Activated T-cell treated with anti-CD3 and anti-CD28 coated beads for 4 hours (primary cell): Measurements from ENCODE around the gene OR10J4.
"Not testable (repeated sequence)": the region's sequence is repeated elsewhere in the genome, so short reads cannot be mapped to it uniquely, and the experiment has no call there.

Experiments used
- DNase-seq: peaks from one replicate; pipeline ENCODE4 v3.0.0-alpha.2; 2020

Gene OR10J4

GRCh38 chr1:159431904-159432303 is at the start of gene OR10J4:
OR10J4 (plus strand) TSS chr1:159432204.
- DNase-seq, result no peak

- DNase-seq, result no peak
Observed at GRCh38 chr1:159406821-159407220, 25.2 kb upstream of the OR10J4 start.

- no peak for DNase-seq
Observed at GRCh38 chr1:159408862-159409400, 23.1 kb upstream of the OR10J4 start.

GRCh38 chr1:159421821-159422220 is 10.2 kb upstream of the OR10J4 start:
- DNase-seq, result no peak

- no peak for DNase-seq
Observed at GRCh38 chr1:159428536-159428935, 3.5 kb upstream of the OR10J4 start.

- DNase-seq, result no peak
Observed at GRCh38 chr1:159429074-159429861, 2.7 kb upstream of the OR10J4 start.

- DNase-seq, result no peak
Observed at GRCh38 chr1:159430985-159431384, 1.0 kb upstream of the OR10J4 start.

- no peak for DNase-seq
Observed at GRCh38 chr1:159436469-159436868, 4.5 kb downstream of the OR10J4 start.

- DNase-seq, result no peak
Observed at GRCh38 chr1:159439422-159439821, 7.4 kb downstream of the OR10J4 start, which contains the start of gene OR10J1. OR10J1 (plus strand) TSS chr1:159439722; CDS start chr1:159439792, 70 bp downstream.

GRCh38 chr1:159441360-159441759 is 9.4 kb downstream of the OR10J4 start:
- DNase-seq, result no peak

- DNase-seq, result no peak
Observed at GRCh38 chr1:159442428-159442827, 10.4 kb downstream of the OR10J4 start.

GRCh38 chr1:159443066-159443750 is 11.2 kb downstream of the OR10J4 start:
- DNase-seq, result no peak

GRCh38 chr1:159444511-159444910 is 12.5 kb downstream of the OR10J4 start:
- no peak for DNase-seq

GRCh38 chr1:159448181-159448580 is 16.2 kb downstream of the OR10J4 start:
- DNase-seq, result no peak

- DNase-seq, result not testable (repeated sequence)
Observed at GRCh38 chr1:159449605-159450004, 17.6 kb downstream of the OR10J4 start.

GRCh38 chr1:159459551-159459950 is 27.5 kb downstream of the OR10J4 start:
- DNase-seq, result no peak

- no peak for DNase-seq
Observed at GRCh38 chr1:159465191-159465603, 33.2 kb downstream of the OR10J4 start.

- no peak for DNase-seq
Observed at GRCh38 chr1:159468321-159468720, 36.3 kb downstream of the OR10J4 start.

GRCh38 chr1:159469921-159470533 is 38.0 kb downstream of the OR10J4 start:
- no peak for DNase-seq

- DNase-seq, result no peak
Observed at GRCh38 chr1:159473335-159473734, 41.3 kb downstream of the OR10J4 start.

GRCh38 chr1:159474926-159475325 is 42.9 kb downstream of the OR10J4 start:
- no peak for DNase-seq
